HepG2 (cell line): ENCODE results near the gene MAN1A1. TPM values are rescaled to one million over a fixed set of nuclear protein-coding genes. Genes with fewer than 3 reads are reported as not detected.

Experiments used
- HOXA5 ChIP-seq: sonication (generic); formaldehyde crosslinking; IDR thresholded peaks from 2 replicates; pipeline ENCODE4 v1.4.0; 2020; ENCODE audit warnings: missing genetic modification reagents
- KDM5B ChIP-seq: sonication (generic); formaldehyde crosslinking; IDR thresholded peaks from 2 replicates; pipeline ENCODE4 v1.4.0; 2020; ENCODE audit warnings: missing genetic modification reagents, mild to moderate bottlenecking, borderline replicate concordance
- MAF1 ChIP-seq: sonication (generic); formaldehyde crosslinking; IDR thresholded peaks from 2 replicates; pipeline ENCODE4 v1.5.0; 2020; ENCODE audit warnings: missing genetic modification reagents, borderline replicate concordance
- MTA3 ChIP-seq: sonication (generic); formaldehyde crosslinking; IDR thresholded peaks from 2 replicates; pipeline ENCODE4 v1.4.0; 2020; ENCODE audit warnings: missing genetic modification reagents
- MYNN ChIP-seq: sonication (generic); formaldehyde crosslinking; IDR thresholded peaks from 2 replicates; pipeline ENCODE4 v1.4.0; 2020; ENCODE audit warnings: mild to moderate bottlenecking, low read depth, missing genetic modification reagents
- PAF1 ChIP-seq: IDR thresholded peaks from 2 replicates; pipeline ENCODE4 v1.6.1; 2016; ENCODE audit warnings: missing genetic modification reagents, missing compliant biosample characterization
- RFX3 ChIP-seq: IDR thresholded peaks from 2 replicates; pipeline ENCODE4 v1.6.1; 2016; ENCODE audit warnings: missing biosample characterization, missing genetic modification reagents
- SMAD1 ChIP-seq: sonication (generic); formaldehyde crosslinking; IDR thresholded peaks from 2 replicates; pipeline ENCODE4 v1.4.0; 2020; ENCODE audit warnings: missing genetic modification reagents, low read depth, mild to moderate bottlenecking, borderline replicate concordance
- SRSF1 ChIP-seq: fragments of 200-400 bp; formaldehyde crosslinking; optimal IDR thresholded peaks from 2 replicates; pipeline ENCODE3; 2017; ENCODE audit warnings: mild to moderate bottlenecking, low read depth, low read length, moderate library complexity
- TARDBP ChIP-seq: sonication (generic); formaldehyde crosslinking; IDR thresholded peaks from 2 replicates; pipeline ENCODE4 v1.8.0; 2022; ENCODE audit warnings: mild to moderate bottlenecking, missing genetic modification reagents
- TBX2 ChIP-seq: sonication (generic); formaldehyde crosslinking; IDR thresholded peaks from 2 replicates; pipeline ENCODE4 v1.5.0; 2020; ENCODE audit warnings: missing genetic modification reagents, mild to moderate bottlenecking, borderline replicate concordance
- TCF7 ChIP-seq: sonication (generic); IDR thresholded peaks from 2 replicates; pipeline ENCODE4 v1.6.1; 2016; ENCODE audit warnings: antibody characterized with exemption, low read depth
- ZC3H13 ChIP-seq: sonication (generic); formaldehyde crosslinking; IDR thresholded peaks from 2 replicates; pipeline ENCODE4 v1.8.1; 2023; ENCODE audit warnings: mild to moderate bottlenecking, missing genetic modification reagents, moderate library complexity
- ZNF543 ChIP-seq: sonication (generic); formaldehyde crosslinking; IDR thresholded peaks from 2 replicates; pipeline ENCODE4 v1.4.0; 2020; ENCODE audit warnings: mild to moderate bottlenecking, missing genetic modification reagents
- ZNF550 ChIP-seq: sonication (generic); formaldehyde crosslinking; IDR thresholded peaks from 2 replicates; pipeline ENCODE4 v1.4.0; 2020; ENCODE audit warnings: mild to moderate bottlenecking, missing genetic modification reagents, borderline replicate concordance
- ZNF780A ChIP-seq: sonication (generic); formaldehyde crosslinking; IDR thresholded peaks from 2 replicates; pipeline ENCODE4 v1.8.0; 2022; ENCODE audit warnings: mild to moderate bottlenecking, missing genetic modification reagents, moderate library complexity
- ZNF788 ChIP-seq: sonication (generic); formaldehyde crosslinking; IDR thresholded peaks from 2 replicates; pipeline ENCODE4 v1.5.0; 2020; ENCODE audit warnings: mild to moderate bottlenecking, missing genetic modification reagents, borderline replicate concordance
- ZNF792 ChIP-seq: IDR thresholded peaks from 2 replicates; pipeline ENCODE4 v1.6.1; 2016
- polyA plus RNA-seq, 8 experiments: library from polyadenylated mRNA; depleted of rRNA in 3 of 8; stranded (reverse) in 7 of 8; unstranded in 1 of 8; fragments of >200 nt; fragmentation: Illumina TruSeq in 4 of 8; extraction: Trizol in 4 of 8; gene quantifications; 2 replicates each; pipeline versions ENCODE4 v1.2.1 to v1.2.3, GENCODE V29; 2011 to 2016; ENCODE audit warnings: low read depth in 4 of 8, missing spikeins in 1 of 8, mixed read lengths in 1 of 8; ENCODE audit not compliant: insufficient read depth in 1 of 8
- total RNA-seq, 5 experiments: library from RNA; depleted of rRNA; stranded (reverse); fragments of >200 nt; fragmentation: Illumina TruSeq; extraction: Trizol; gene quantifications; 2 replicates each; pipeline ENCODE4 v1.2.3, GENCODE V29; 2016; ENCODE audit warnings: low read depth in 1 of 5
- TF ChIP-seq, protein P1 (sequence below): IDR thresholded peaks from 2 replicates; pipeline ENCODE4 v1.6.1; 2016; ENCODE audit warnings: missing biosample characterization, missing genetic modification reagents, low read depth
- TF ChIP-seq, protein P2 (sequence below): sonication (generic); formaldehyde crosslinking; IDR thresholded peaks from 2 replicates; pipeline ENCODE4 v1.8.0; 2023; ENCODE audit warnings: mild to moderate bottlenecking, missing genetic modification reagents
- TF ChIP-seq, protein P3 (sequence below): IDR thresholded peaks from 2 replicates; pipeline ENCODE4 v1.6.1; 2016; ENCODE audit warnings: low read depth, missing genetic modification reagents, missing compliant biosample characterization
- TF ChIP-seq, protein P4 (sequence below): sonication (generic); formaldehyde crosslinking; IDR thresholded peaks from 2 replicates; pipeline ENCODE4 v1.5.0; 2020; ENCODE audit warnings: mild to moderate bottlenecking, low read depth, missing genetic modification reagents, borderline replicate concordance

MAN1A1 gene
- total and polyA plus RNA-seq, 2 of the 13 experiments (the other 11 are each of a cell fraction or from before 2014, with no cell fraction given), result 156 to 236 TPM

DNA sequence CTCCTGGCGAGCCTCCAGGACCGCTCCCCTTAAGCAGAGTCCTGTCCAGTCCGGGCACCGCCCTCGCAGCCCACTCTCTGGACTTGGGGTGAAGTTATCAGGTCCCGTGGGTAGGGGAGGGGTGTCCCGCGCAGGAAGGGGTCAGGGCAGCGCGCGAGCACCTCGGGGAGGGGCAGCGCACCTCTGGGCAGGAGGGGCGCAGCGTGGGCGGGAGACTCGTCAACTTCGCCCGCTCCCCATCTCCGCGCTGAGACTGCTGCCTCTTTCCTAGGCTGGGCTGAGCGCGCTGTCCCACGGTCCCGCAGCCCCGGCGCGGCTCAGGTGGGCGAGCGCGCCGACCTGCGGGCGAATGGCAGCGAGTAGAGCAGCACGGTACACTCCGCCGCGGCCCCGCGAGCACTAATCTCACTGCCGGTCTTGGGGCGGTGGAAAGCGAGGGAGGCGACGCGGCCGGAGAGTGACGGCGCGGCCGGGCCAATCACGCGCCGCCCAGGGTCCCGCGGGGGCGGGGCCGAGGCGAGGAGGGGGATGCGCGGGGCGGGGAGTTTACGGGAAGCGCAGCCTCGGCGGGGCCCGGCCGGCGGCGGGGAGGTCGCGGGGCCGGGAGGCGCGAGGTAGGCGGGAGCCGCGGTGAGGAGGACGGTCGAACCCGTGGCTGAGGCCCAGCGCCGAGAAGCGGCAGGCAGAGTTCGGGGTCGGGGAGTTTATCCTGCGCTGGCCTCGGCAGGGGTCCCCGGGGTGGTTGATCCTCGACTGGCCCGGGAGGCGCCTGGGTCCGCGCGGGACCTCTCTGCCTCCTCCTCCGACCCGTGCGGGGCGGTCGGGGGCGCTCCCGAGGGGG, at the start of gene MAN1A1 (continued):
- TF ChIP-seq, protein P1, sequence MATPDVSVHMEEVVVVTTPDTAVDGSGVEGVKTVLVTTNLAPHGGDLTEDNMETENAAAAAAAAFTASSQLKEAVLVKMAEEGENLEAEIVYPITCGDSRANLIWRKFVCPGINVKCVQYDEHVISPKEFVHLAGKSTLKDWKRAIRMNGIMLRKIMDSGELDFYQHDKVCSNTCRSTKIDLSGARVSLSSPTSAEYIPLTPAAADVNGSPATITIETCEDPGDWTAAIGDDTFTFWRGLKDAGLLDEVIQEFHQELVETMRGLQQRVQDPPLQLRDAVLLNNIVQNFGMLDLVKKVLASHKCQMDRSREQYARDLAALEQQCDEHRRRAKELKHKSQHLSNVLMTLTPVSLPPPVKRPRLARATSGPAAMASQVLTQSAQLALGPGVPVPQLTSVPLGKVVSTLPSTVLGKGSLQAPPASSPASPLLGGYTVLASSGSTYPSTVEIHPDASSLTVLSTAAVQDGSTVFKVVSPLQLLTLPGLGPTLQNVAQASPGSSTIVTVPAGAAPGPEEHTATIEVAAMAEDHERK (CRISPR knock-in tag), result peak; percentile 58; the same call in 1 of the 2 replicates
- TF ChIP-seq SRSF1, result no peak
- peak; percentile 60; the same call in 1 of the 2 replicates for TF ChIP-seq SMAD1 (CRISPR knock-in tag)
- TF ChIP-seq MAF1 (CRISPR knock-in tag), result no peak
- TF ChIP-seq, protein P2, sequence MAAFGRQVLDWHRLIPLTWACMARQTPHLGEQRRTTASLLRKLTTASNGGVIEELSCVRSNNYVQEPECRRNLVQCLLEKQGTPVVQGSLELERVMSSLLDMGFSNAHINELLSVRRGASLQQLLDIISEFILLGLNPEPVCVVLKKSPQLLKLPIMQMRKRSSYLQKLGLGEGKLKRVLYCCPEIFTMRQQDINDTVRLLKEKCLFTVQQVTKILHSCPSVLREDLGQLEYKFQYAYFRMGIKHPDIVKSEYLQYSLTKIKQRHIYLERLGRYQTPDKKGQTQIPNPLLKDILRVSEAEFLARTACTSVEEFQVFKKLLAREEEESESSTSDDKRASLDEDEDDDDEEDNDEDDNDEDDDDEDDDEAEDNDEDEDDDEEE, result no peak
- peak; percentile 91; the same call in 1 of the 2 replicates for TF ChIP-seq ZNF788 (CRISPR knock-in tag)
- TF ChIP-seq, protein P3, sequence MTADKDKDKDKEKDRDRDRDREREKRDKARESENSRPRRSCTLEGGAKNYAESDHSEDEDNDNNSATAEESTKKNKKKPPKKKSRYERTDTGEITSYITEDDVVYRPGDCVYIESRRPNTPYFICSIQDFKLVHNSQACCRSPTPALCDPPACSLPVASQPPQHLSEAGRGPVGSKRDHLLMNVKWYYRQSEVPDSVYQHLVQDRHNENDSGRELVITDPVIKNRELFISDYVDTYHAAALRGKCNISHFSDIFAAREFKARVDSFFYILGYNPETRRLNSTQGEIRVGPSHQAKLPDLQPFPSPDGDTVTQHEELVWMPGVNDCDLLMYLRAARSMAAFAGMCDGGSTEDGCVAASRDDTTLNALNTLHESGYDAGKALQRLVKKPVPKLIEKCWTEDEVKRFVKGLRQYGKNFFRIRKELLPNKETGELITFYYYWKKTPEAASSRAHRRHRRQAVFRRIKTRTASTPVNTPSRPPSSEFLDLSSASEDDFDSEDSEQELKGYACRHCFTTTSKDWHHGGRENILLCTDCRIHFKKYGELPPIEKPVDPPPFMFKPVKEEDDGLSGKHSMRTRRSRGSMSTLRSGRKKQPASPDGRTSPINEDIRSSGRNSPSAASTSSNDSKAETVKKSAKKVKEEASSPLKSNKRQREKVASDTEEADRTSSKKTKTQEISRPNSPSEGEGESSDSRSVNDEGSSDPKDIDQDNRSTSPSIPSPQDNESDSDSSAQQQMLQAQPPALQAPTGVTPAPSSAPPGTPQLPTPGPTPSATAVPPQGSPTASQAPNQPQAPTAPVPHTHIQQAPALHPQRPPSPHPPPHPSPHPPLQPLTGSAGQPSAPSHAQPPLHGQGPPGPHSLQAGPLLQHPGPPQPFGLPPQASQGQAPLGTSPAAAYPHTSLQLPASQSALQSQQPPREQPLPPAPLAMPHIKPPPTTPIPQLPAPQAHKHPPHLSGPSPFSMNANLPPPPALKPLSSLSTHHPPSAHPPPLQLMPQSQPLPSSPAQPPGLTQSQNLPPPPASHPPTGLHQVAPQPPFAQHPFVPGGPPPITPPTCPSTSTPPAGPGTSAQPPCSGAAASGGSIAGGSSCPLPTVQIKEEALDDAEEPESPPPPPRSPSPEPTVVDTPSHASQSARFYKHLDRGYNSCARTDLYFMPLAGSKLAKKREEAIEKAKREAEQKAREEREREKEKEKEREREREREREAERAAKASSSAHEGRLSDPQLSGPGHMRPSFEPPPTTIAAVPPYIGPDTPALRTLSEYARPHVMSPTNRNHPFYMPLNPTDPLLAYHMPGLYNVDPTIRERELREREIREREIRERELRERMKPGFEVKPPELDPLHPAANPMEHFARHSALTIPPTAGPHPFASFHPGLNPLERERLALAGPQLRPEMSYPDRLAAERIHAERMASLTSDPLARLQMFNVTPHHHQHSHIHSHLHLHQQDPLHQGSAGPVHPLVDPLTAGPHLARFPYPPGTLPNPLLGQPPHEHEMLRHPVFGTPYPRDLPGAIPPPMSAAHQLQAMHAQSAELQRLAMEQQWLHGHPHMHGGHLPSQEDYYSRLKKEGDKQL, result peak; percentile 58; the same call in 1 of the 2 replicates
- TF ChIP-seq MYNN, result peak; percentile 85; the same call in 1 of the 2 replicates
- peak; percentile 80 for TF ChIP-seq TARDBP (CRISPR knock-in tag)
- TF ChIP-seq RFX3 (CRISPR knock-in tag), result no peak
- peak; percentile 22; the same call in 1 of the 2 replicates for TF ChIP-seq ZNF550 (CRISPR knock-in tag)
- TF ChIP-seq ZC3H13 (CRISPR knock-in tag), result peak; percentile 99
- TF ChIP-seq TCF7, result no peak
- no peak for TF ChIP-seq MTA3
- TF ChIP-seq HOXA5 (CRISPR knock-in tag), result peak; percentile 94
- peak; percentile 66; the same call in 1 of the 2 replicates for TF ChIP-seq PAF1 (CRISPR knock-in tag)
- TF ChIP-seq ZNF780A (CRISPR knock-in tag), result peak; percentile 86
- no peak; the same call in 1 of the 2 replicates for TF ChIP-seq ZNF792 (CRISPR knock-in tag)
- TF ChIP-seq TBX2, result peak; percentile 90
- TF ChIP-seq, protein P4, sequence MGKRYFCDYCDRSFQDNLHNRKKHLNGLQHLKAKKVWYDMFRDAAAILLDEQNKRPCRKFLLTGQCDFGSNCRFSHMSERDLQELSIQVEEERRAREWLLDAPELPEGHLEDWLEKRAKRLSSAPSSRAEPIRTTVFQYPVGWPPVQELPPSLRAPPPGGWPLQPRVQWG (CRISPR knock-in tag), result no peak
- TF ChIP-seq ZNF543 (CRISPR knock-in tag), result no peak; the same call in none of the 2 replicates
- TF ChIP-seq KDM5B (CRISPR knock-in tag), result peak; percentile 51; the same call in 1 of the 2 replicates
